ENCODE data around the gene SLC22A16. TPM values are rescaled to one million over a fixed set of nuclear protein-coding genes. Genes with fewer than 3 reads are reported as not detected.
"Not testable (repeated sequence)": the region's sequence is repeated elsewhere in the genome, so short reads cannot be mapped to it uniquely, and the experiment has no call there.

The SLC22A16 gene
- total RNA-seq = not detected in 2 replicates

- no peak for DNase-seq (ENCODE audit: low read depth)
Measured at GRCh38 chr6:110476046-110476849, at the start of gene SLC22A16. SLC22A16 (minus strand) TSS chr6:110476613; CDS start chr6:110476574, 39 bp downstream.

GRCh38 chr6:110525001-110525400, 48.6 kb upstream of the SLC22A16 start:
- no peak for DNase-seq (ENCODE audit: low read depth)

GRCh38 chr6:110524305-110524704, 47.9 kb upstream of the SLC22A16 start:
- DNase-seq (ENCODE audit: low read depth) = peak; percentile 52

- DNase-seq (ENCODE audit: low read depth) = peak; percentile 33
Measured at GRCh38 chr6:110523451-110524021, 47.1 kb upstream of the SLC22A16 start.

- no peak for DNase-seq (ENCODE audit: low read depth)
Measured at GRCh38 chr6:110522427-110522826, 46.0 kb upstream of the SLC22A16 start.

- no peak for DNase-seq (ENCODE audit: low read depth)
Measured at GRCh38 chr6:110520992-110521543, 44.7 kb upstream of the SLC22A16 start.

GRCh38 chr6:110520209-110520965, 44.0 kb upstream of the SLC22A16 start:
- no peak for DNase-seq (ENCODE audit: low read depth)

GRCh38 chr6:110517601-110518281, 41.3 kb upstream of the SLC22A16 start:
- DNase-seq (ENCODE audit: low read depth) = no peak

- DNase-seq (ENCODE audit: low read depth) = no peak
Measured at GRCh38 chr6:110517034-110517433, 40.6 kb upstream of the SLC22A16 start.

GRCh38 chr6:110514818-110515217, 38.4 kb upstream of the SLC22A16 start:
- no peak for DNase-seq (ENCODE audit: low read depth)

GRCh38 chr6:110512991-110513390, 36.6 kb upstream of the SLC22A16 start:
- DNase-seq (ENCODE audit: low read depth) = no peak

GRCh38 chr6:110512549-110512948, 36.1 kb upstream of the SLC22A16 start:
- DNase-seq (ENCODE audit: low read depth) = not testable (repeated sequence)

GRCh38 chr6:110511401-110511800, 35.0 kb upstream of the SLC22A16 start:
- DNase-seq (ENCODE audit: low read depth) = no peak

- DNase-seq (ENCODE audit: low read depth) = peak; percentile 96
Measured at GRCh38 chr6:110509617-110510241, 33.3 kb upstream of the SLC22A16 start.

- DNase-seq (ENCODE audit: low read depth) = not testable (repeated sequence)
Measured at GRCh38 chr6:110504891-110505290, 28.5 kb upstream of the SLC22A16 start.

GRCh38 chr6:110495949-110496348, 19.5 kb upstream of the SLC22A16 start:
- DNase-seq (ENCODE audit: low read depth) = no peak

GRCh38 chr6:110493253-110493800, 16.9 kb upstream of the SLC22A16 start:
- DNase-seq (ENCODE audit: low read depth) = no peak

GRCh38 chr6:110492584-110492983, 16.2 kb upstream of the SLC22A16 start:
- no peak for DNase-seq (ENCODE audit: low read depth)

- peak; percentile 67 for DNase-seq (ENCODE audit: low read depth)
Measured at GRCh38 chr6:110491644-110492317, 15.4 kb upstream of the SLC22A16 start.

- DNase-seq (ENCODE audit: low read depth) = no peak
Measured at GRCh38 chr6:110491299-110491643, 14.9 kb upstream of the SLC22A16 start.
